Brain microvascular endothelial cell (primary cell): ENCODE results near the gene CDK5R1.

Experiments used
- DNase-seq: peaks from one replicate; pipeline ENCODE4 v3.0.0-alpha.2; 2020
- H3K27ac ChIP-seq: fragments of 250-450 bp; sonication (Bioruptor Pico); 2 replicates; pipeline ENCODE4 v1.5.1; 2020; ENCODE audit warnings: mild to moderate bottlenecking, moderate library complexity
- H3K27me3 ChIP-seq: fragments of 250-450 bp; sonication (Bioruptor Pico); replicated peaks from 2 replicates; pipeline ENCODE4 v1.5.1; 2020; ENCODE audit warnings: mild to moderate bottlenecking
- H3K36me3 ChIP-seq: fragments of 250-450 bp; sonication (Bioruptor Pico); replicated peaks from 2 replicates; pipeline ENCODE4 v1.5.1; 2020; ENCODE audit warnings: mild to moderate bottlenecking
- H3K4me3 ChIP-seq: 2 replicates; pipeline ENCODE4 v1.5.1; 2011; ENCODE audit warnings: low read depth, mild to moderate bottlenecking, control low read depth, low read length, moderate library complexity
- CTCF ChIP-seq: IDR thresholded peaks from 2 replicates; pipeline ENCODE4 v1.5.1; 2011; ENCODE audit warnings: low read depth, mild to moderate bottlenecking, moderate library complexity, low read length, control low read depth, inconsistent platforms; ENCODE audit errors: missing control alignments
- in situ Hi-C: cut with HindIII; loops from 2 replicates; pipeline ENCODE4 v1.10.0; 2017; ENCODE audit warnings: low sequenced_read_pairs, low pct_ligation_motif_present

Gene CDK5R1

GRCh38 chr17:32484041-32484461 is 2.7 kb upstream of the CDK5R1 start:
- no peaks in the 10 kb centered on the region for H3K27me3 ChIP-seq
- in situ Hi-C loops, result no loop called here
- H3K36me3 ChIP-seq, result peaks cover 23% of the 10 kb centered on the region
- no peak for DNase-seq
- H3K4me3 ChIP-seq, result no peak overlapping the region
- no peak overlapping the region for H3K27ac ChIP-seq
- TF ChIP-seq CTCF, result no peak

- H3K4me3 ChIP-seq, result no peak overlapping the region
- peaks cover 17% of the 10 kb centered on the region for H3K36me3 ChIP-seq
- in situ Hi-C loops, result no loop called here
- H3K27ac ChIP-seq, result no peak overlapping the region
- TF ChIP-seq CTCF, result no peak
- no peak for DNase-seq
- H3K27me3 ChIP-seq, result no peaks in the 10 kb centered on the region
These were observed 2.2 kb upstream of the CDK5R1 start for GRCh38 chr17:32484628-32485027.

GRCh38 chr17:32485261-32486110 is 1.3 kb upstream of the CDK5R1 start:
- Histone ChIP-seq H3K36me3 (peaks cover 8% of the 10 kb centered on the region), H3K27ac (no peak overlapping the region), H3K27me3 (no peaks in the 10 kb centered on the region), H3K4me3 (peak overlapping the region; percentile 45)
- in situ Hi-C loops, result no loop called here
- no peak for DNase-seq
- TF ChIP-seq CTCF, result no peak

GRCh38 chr17:32486111-32486700 is 587 bp upstream of the CDK5R1 start:
- no peaks in the 10 kb centered on the region for H3K27me3 ChIP-seq
- no peak for DNase-seq
- no peak for TF ChIP-seq CTCF
- H3K27ac ChIP-seq, result no peak overlapping the region
- in situ Hi-C loops, result no loop called here
- H3K36me3 ChIP-seq, result peaks cover 4% of the 10 kb centered on the region
- H3K4me3 ChIP-seq, result peak overlapping the region; percentile 53

GRCh38 chr17:32487473-32488176 is 832 bp downstream of the CDK5R1 start:
- Histone ChIP-seq H3K27ac (no peak overlapping the region), H3K36me3 (no peaks in the 10 kb centered on the region), H3K4me3 (peak overlapping the region; percentile 62), H3K27me3 (no peaks in the 10 kb centered on the region)
- in situ Hi-C loops, result no loop called here
- no peak for TF ChIP-seq CTCF
- no peak for DNase-seq
